Myocyte (in vitro differentiated cells): ENCODE results near the gene CPA3. TPM values are rescaled to one million over a fixed set of nuclear protein-coding genes. Genes with fewer than 3 reads are reported as not detected.
A peak's percentile ranks its signal among the peaks of the same experiment; 100 is the strongest.

ENCODE experiments used
- DNase-seq: peaks from one replicate; pipeline ENCODE4 v3.0.0-alpha.2; 2012; ENCODE audit warnings: low read depth
- total RNA-seq: library from RNA; depleted of rRNA; stranded (reverse); fragments of >200 nt; gene quantifications from 2 replicates; pipeline ENCODE4 v1.2.3, GENCODE V29; 2014

CPA3 gene
- total RNA-seq, 1 donor from 2014 or later: 1.6 TPM

DNA sequence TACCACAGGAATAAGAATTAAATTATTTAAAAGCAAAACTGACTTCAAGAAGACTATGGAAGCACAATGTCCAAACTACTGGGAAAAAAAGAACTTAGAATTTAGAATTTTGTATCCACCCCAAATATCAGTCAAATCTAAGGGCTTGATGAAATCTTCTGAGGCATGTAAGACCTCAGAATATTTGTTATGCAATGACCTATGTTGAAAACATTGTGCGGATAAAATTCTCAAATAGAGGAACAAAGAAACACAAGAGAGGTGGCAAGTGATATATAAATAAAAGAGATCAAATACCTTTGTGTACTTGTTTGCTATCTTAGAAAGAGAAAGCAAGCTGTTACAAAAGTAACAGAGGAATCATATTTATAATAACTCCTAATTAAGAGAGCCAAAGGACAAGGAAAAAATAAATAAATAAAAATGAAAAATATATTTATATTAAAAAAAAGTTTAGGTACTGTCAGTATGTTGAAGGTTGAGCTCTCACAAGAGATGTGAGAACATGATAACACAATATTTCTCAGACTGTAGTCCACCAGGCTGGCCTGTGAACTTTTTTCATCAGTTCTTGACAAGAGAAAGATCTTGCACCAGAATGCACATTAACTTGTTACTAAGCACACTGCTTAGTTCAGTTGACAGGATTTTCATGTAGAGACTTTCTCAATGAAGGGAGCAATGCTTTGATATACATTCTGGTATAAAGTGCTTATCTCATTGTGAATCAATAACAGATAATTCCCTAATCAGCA, 50.0 kb downstream of the CPA3 start:
- no peak for DNase-seq

DNA sequence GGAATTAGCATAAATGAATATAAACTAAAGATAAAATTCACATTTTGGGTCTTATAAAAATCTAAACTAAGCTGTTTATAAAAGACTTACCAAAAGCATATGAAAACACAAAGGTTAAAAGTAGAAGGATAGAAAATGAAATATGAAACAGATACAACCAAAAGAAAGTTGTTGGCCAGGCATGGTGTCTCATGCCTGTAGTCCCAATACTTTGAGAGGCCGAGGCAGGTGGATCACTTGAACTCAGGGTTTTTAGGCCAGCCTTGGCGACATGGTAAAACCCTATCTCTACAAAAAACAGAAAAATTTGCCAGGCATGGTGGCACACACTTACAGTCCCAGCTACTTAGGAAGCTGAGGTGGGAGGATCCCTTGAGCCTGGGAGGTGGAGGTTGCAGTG, 51.0 kb downstream of the CPA3 start:
- no peak for DNase-seq

DNA sequence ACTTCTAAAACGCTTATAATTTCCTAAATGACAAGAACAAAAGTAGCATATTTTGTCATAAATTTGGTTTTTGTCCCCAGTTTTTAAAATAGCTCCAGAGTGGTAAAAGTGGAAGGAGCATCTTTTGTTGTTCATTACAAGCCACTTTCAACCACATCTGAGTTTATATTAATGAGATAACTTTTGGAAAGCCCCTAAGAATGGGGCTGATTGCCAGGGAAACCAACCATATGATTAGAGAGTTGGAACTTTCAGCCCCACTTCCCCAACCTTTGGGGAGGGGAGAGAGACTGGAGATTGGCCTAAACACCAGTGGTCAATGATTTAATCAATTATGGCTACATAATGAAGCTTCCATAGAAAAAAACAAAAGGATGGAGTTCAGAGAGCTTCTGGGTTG, 57.4 kb downstream of the CPA3 start:
- DNase-seq: no peak

- DNase-seq: no peak
Observed at GRCh38 chr3:148923592-148923991, 58.5 kb downstream of the CPA3 start.

DNA sequence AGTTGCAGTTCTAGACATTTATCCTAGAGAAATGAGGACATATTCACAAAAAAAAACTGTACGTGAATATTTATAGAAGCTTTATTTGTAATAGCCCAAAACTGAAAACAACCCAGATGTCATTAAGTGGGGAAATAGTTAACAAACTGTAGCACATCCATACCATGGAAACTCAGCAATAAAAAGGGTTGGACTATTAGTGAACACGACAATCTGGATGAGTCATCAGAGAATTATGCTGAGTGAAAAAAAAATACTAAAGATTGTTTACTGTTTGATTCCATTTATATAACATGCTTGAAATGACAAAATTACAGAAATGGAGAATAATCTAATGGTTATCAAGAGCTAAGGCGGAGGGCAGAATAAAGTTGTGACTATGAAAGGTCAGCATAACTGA, 59.5 kb downstream of the CPA3 start:
- DNase-seq: no peak

DNA sequence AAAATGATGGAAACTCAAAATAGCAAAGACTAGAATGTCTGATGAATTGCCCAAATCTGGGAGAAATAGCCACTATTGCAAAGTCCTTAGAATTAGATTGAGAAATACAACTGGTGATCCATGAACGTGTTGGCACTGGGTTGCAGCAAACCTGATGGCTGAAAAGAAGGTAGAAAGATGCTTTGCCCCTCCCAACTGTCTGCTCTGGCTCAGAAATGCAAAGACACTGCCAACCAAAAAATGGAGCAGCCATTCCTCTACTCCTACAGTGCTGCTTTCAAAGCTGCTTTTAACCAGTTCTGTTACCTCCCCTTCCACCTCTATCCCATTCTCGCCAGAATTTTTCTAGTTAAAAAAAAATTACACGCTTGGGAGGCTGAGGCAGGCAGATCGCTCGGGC, 60.7 kb downstream of the CPA3 start:
- DNase-seq: no peak

GRCh38 chr3:148930752-148931151, 65.7 kb downstream of the CPA3 start:
- peak; percentile 44 for DNase-seq

GRCh38 chr3:148931574-148931973, 66.5 kb downstream of the CPA3 start:
- DNase-seq: no peak

- peak; percentile 63 for DNase-seq
Observed at GRCh38 chr3:148932972-148933371, 67.9 kb downstream of the CPA3 start.

GRCh38 chr3:148937467-148938255, 72.6 kb downstream of the CPA3 start:
- no peak for DNase-seq

- no peak for DNase-seq
Observed at GRCh38 chr3:148938306-148938705, 73.2 kb downstream of the CPA3 start.

DNA sequence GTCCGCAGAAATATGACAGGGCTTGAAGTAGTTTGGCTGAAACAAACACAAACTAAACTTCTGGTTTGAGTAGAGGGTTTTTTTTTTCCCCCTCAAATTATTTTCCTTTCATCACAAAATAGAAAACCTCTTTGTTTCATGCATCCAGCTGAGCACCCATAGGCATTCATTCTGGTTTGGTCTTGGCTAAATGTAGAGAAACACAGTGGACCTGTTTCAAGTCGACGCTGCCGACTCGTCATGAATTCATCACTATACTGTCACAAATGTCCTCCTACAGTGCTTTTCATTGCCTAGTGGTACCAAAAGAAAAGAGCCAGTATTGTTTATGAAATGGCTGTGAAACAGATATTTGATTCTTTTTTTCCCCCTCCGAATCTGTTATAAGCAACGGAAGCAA, 73.8 kb downstream of the CPA3 start:
- DNase-seq: no peak

- no peak for DNase-seq
Observed at GRCh38 chr3:148940983-148941382, 75.9 kb downstream of the CPA3 start.

DNA sequence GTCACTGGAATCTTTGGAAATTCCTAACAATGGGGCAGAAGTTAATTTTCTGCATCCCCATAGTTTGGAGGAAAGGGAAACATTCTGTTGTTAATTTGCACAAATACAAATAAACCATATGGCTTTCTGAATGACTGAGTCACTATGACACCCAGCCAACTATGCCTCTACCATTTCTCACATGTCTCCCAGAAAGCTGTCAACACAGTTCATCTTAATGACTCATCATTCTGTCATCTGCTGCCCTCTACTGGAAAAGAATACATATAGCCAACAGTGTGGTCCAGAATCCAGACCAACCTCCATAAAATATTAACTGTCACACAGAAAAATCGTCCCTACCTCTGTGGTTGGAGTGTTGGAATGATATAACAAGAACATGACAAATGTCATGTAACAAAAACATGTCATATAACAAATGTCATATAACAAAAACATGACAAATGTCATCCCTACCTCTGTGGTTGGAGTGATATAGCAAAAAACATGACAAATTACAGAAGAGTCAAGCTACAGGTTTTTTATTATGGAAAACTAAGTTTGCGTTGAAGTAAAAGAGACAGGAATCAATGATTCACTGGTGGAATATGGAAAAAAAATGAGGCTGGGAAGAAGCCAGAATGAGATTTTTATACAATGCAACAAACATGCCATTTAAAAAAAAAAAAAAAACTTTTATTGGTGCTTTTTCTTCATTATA, 78.6 kb downstream of the CPA3 start:
- DNase-seq: peak; percentile 88

DNA sequence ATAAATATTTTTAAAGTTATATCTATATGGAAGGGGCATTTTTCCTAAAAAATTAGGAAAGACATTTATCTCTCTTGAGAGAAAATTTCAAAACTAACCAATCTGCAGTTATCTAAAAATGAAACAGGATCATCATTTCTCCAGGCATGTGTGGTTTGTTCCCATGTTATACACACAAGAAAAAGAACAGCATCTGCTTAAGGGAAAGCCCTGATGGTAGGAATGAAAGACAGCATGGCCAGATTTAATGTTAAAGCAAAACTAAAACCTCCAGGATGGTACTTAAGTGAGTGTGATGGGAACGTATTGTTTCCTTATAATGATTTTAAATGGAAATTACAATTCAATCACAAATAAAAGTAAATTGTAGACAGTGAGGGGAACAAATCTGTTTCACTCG, 80.0 kb downstream of the CPA3 start:
- DNase-seq: no peak

Other genes with a start within 250 kb of the CPA3 start
- 5.6 and 7.1 TPM in 2 replicates for gene AGTR1, start 167.4 kb upstream of the CPA3 start, total RNA-seq
- gene CPB1, start 37.5 kb upstream of the CPA3 start, total RNA-seq: 0.56 and 0.57 TPM in 2 replicates
- 41.0 and 76.3 TPM in 2 replicates for gene GYG1, start 126.2 kb downstream of the CPA3 start, total RNA-seq
- gene HLTF, start 221.2 kb downstream of the CPA3 start, total RNA-seq: 27.8 and 28.9 TPM in 2 replicates